ENCODE measurements around the gene IVD.

The IVD gene

DNA sequence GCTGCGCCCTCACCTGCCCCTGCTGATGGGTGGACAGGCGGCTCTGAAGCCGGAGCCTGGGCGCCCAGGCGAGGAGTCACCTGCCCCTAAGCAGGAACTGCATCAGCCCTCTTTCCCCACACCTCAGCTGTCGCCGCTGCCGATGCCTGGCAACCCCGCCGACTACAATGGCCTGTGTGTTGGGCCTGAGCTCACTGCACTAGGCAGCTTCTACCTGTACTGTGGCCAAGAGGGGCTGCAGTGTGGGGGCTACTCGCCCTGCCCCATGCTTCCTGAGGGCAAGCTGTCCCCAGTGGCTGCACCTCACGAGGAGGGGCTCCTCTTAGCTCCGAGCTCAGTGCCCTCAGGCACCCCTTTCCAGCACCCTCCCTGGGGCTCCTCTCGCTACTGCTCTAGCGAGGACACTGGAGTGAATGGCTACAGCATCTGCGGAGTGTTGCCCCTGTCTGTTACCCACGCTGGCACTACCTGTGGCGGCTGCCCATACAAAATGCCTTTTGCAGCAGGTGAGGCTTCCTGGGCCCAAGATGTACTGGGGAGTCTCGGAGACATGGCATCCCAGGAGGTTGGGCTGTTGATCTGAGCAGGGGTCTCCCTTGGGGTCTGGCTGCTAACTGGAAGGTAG, 53.9 kb downstream of the IVD start:
- no peak for DNase-seq (ENCODE audit: low read depth in 2 of 2)

DNA sequence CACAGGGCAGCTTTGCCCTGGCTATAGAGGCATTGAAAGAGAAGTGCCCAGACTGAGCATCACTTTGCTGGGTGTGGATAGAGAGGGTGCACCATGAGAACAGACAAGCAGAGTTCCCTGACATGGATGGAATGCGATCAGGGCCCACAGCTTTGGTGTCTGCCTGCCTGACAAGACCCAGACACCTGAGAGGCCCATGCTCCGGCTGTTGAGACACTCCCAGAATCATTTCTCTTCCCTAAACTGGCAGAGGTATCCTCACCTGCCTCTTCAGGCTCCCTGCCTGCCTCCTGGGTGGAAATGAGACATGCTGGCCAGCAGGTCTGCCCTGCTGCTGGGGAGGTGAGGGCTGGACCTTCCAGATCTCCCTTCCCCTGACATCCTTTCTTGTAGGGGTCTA, 54.8 kb downstream of the IVD start:
- no peak for DNase-seq (ENCODE audit: low read depth in 2 of 2)

DNA sequence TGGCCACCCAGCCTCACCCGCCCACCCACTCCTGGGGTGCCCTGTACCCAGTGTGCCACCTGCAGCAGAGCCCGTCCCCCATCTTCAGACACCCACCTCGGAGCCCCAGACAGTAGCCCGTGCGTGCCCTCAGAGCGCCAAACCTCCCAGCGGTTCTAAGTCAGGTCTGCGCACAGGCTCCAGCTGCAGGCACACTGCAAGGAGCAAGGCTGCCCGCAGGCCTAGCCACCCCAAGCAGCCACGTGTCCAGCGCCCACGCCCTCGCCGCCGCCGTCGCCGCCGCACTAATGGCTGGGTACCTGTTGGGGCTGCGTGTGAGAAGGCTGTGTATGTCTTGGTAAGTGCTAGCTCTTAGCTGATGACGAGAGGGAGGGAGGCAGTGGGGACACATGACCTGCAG, 56.4 kb downstream of the IVD start:
- no peak for DNase-seq (ENCODE audit: low read depth in 2 of 2)

DNA sequence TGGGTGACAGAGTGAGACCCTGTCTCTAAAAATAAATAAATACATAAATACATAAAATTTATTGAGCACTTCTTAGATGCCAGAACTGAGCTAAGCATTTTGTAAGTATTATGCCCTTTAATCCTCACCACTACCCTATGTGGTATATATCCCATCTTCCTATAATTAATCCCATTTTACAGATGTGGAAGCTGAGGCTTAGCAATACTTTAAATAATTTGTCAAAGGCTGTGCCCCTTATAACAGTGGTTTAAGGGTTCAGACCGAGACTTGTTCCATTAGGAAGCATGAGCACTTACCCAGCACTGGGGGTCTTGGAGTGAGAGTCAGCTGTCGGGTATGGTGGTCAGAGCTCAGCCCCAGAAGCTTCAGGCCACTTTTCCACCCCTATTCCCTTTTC, 57.7 kb downstream of the IVD start:
- no peak for DNase-seq (ENCODE audit: low read depth in 2 of 2)

DNA sequence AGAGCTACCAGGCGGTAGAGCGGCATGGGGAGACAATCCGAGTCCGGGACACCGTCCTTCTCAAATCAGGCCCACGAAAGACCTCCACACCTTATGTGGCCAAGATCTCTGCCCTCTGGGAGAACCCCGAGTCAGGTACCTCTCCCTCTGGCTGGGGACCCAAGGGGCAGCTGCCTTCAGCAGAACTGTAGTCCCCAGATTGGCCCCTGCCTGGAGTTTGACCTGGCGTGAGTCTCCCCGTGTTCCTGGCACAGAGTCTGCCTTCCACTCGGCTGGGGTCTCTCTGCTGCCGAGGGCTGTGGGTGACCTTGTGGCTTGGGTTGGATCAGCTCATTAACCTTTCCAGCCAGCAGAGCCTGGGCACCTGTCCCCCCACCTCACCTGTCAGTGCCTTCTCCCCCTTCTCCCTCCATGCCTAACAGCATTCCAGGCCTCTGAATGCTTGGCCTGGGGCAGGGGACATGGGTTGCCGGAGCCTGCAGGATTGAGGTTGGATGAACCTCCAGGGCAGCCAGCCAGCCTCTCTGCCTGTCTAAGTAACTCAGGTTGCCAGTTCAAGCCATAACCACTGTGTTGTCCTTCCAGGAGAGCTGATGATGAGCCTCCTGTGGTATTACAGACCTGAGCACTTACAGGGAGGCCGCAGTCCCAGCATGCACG, 58.4 kb downstream of the IVD start:
- no peak for DNase-seq (ENCODE audit: low read depth in 2 of 2)

DNA sequence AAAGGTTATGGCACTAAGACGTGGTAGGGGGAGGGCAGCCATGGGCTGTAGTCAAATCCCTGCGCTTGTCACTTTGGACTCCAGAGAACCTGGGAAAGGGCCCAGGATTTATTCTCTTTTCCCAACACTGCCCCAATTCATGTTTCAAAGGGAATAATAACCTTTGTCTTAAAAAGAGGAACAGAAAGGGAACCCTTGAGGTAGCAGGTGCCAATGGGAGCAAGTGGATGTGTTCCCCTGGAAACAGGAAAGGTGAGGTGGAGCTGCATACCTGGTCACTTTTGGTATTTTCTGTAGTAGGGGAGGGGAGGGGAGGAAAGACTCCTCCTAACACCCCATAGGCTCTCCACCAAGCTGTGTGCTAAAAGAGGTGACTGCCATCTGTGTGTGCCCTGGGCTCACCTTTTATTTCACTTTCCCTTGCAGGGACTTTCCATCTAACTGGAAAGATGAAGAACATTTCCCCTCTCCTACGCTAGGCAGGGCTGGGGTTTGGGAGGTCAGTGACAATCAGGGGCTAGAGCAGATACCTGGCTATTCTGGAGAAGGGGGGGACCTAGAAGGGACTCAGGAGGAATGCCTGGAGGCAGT, 59.1 kb downstream of the IVD start:
- DNase-seq (ENCODE audit: low read depth in 2 of 2): no peak

DNA sequence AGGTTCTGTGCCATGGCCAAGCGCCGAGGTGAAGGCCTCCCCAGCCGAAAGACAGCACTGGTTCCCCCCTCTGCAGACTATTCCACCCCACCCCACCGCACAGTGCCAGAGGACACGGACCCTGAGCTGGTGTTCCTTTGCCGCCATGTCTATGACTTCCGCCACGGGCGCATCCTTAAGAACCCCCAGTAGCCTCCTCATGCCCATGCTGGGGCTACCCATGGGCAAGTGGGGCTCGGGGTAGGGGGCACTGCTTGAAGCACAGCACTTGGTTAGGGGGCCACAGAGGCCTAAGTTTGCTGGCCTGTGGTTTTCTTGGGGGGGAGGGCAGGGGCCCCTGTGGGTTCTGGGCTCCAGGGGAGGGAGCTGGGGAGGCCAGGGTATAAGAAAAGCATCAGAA, 60.3 kb downstream of the IVD start:
- DNase-seq (ENCODE audit: low read depth in 2 of 2): no peak

DNA sequence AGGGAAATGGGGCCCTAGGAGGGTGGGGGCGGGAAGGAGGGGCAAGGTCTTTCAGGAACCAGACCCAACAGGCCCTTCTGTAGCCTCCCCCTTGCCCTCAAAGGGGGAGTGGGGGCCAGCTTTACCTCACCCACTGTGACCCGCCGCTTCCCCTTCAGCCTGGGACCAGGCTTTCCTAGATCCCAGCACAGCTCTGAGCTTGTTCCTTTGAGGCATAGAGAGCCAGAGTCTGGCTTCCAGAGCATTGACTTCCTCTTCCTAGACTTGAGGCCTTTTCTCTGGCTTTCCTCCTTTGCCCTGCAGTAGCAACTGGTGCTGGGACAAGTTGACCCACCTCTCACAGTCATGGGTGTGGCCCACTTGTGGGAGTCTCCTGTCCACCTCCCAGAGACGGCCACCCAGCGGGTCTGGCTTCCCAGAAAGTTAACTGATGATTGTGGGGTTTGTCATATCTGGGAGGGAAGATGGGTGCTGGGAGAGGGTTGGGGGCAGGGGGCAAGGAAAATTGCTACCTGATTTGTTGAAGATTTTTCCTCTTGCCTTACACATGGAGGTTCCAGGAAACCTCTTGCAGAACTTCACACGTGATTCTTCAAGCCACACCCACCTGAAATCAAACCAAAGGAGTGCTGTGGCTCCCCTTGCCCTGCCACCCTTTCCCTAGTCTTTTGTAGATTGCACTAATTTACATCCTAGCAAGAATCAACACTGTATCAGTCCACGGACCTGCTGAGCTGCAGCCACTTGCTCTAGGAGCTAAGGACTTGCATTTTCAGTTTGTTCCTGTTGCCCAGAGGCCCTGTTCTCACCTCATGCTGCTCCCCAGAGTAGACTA, 61.0 kb downstream of the IVD start:
- no peak for DNase-seq (ENCODE audit: low read depth in 2 of 2)

DNA sequence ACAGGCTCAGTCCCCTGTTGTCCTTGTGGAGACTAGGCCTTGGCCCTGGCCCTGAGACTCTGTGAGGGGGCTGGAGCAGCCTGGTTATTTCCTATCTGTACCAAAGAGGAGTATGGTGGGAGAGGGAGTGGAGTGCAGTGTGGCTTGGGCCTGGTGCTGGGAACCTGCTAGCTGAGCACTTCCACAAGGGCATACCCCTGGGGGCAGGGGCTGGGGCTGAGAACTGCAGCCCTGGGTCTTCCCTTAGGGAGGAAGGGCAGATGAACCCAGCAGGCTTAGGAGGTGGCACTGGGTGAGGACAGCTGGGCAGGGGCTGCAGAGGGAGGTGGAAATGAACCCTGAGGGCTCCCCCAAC, 61.6 kb downstream of the IVD start:
- DNase-seq (ENCODE audit: low read depth in 2 of 2): no peak

DNA sequence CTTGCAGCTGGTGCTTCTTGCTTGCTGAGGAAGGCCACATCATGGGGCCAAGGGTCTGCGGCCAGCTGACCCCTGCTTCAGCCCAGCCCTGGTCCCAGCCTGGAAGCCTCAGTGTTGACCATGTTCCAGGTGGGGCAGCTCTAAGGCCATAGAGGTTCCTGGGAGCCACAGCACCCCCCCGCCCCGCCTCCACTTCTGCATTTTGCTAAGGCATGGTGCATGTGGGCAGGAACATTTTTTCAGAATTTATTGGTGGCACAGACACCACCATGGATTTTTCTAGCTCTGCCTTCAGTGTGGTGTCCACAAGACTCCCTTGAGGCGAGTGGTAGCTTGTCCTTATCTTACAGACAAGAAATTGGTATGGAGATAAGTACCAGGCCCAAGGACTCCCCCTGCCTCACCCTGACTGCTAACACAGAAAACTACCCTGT, 63.3 kb downstream of the IVD start:
- DNase-seq (ENCODE audit: low read depth in 2 of 2): no peak

DNA sequence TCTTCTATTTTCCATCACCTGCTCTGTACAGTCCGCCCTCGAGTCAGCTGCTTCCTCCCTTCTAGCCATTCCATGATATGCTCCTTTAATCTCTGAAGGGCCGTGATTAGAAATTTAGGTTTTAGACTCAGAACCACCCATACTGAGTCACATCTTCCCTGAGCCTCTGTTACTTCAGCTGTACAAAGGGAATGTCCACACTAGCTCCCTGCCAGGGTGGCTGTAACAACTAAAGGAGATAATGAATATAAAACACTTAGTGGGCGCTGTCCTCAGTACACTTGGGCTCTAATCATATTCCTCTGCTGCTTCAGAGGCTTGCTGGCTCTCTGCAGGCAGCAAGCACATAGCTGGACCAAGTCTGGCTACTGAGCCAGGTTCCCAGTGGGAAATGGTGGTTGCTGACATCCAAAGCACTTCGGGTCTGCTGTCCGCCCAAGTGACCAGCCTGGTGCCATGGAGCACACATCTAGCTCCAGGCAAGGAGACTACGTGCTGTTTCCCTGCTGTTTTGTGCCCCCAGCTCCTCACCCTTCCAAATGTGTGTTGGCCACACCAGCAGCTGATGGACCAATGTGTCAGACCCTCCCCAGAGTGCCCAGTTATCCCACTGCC, 64.3 kb downstream of the IVD start:
- no peak for DNase-seq (ENCODE audit: low read depth in 2 of 2)

DNA sequence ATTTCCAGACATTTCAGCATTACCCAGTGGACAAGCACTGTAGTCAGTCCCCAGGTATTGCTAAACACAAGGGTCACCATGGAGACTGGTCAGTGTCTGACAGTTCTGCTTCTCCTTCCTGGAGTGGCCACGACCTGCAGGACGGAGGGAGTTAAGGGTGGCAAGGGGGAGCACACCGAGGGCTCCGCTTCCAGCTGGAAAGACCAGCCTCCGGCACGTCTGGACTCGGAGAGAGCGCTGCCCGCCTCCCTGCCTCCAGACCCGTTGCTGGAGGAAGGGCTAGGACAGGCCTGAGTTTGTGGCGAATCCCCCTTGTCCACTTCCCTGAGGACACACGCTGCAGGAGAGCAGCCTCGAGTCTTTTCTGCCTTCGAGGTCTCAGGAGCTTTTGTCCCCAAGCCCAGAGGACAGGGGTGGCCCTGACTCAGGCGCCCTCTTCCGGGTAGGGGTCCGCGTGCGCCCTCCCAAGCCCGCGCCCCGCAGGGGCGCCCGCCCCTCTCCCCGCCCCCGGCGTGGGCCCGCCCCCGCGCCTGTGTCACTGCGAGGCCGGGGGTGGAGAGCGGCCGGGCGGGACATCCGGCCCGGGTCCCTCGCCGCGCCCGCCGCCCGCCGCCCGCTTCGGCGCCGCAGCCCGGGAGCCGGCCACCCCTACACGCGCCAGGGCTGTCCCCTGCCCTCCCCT, 65.0 kb downstream of the IVD start, which contains the start of gene CHST14:
Gene CHST14 (plus strand): TSS at position 562 of the 682 bp plus-strand sequence. CDS start 230 bp downstream, outside the sequence.
- no peak for DNase-seq (ENCODE audit: low read depth in 2 of 2)

Measured in fibroblast of skin of left biceps (primary cell).